Fibroblast of skin of back (primary cell): Measurements from ENCODE around the gene RFXAP.

ENCODE experiments used
- DNase-seq: peaks from one replicate; pipeline ENCODE4 v3.0.0-alpha.2; 2013

Gene RFXAP

GRCh38 chr13:36817996-36818803 is 822 bp upstream of the RFXAP start:
- no peak for DNase-seq

GRCh38 chr13:36819739-36820090 is 693 bp downstream of the RFXAP start:
- peak; percentile 31 for DNase-seq

GRCh38 chr13:36820222-36820621 is 1.2 kb downstream of the RFXAP start:
- DNase-seq: no peak

- DNase-seq: no peak
Measured at GRCh38 chr13:36822785-36823184, 3.8 kb downstream of the RFXAP start.

GRCh38 chr13:36829753-36830152 is 10.7 kb downstream of the RFXAP start:
- no peak for DNase-seq

- DNase-seq: no peak
Measured at GRCh38 chr13:36831291-36831690, 12.3 kb downstream of the RFXAP start.

- DNase-seq: peak; percentile 25
Measured at GRCh38 chr13:36834299-36834698, 15.3 kb downstream of the RFXAP start.

- DNase-seq: no peak
Measured at GRCh38 chr13:36837354-36838092, 18.5 kb downstream of the RFXAP start.

GRCh38 chr13:36839281-36839680 is 20.3 kb downstream of the RFXAP start:
- no peak for DNase-seq

GRCh38 chr13:36839981-36840380 is 21.0 kb downstream of the RFXAP start:
- DNase-seq: no peak

GRCh38 chr13:36840718-36841250 is 21.8 kb downstream of the RFXAP start:
- no peak for DNase-seq

- DNase-seq: no peak
Measured at GRCh38 chr13:36841391-36841790, 22.4 kb downstream of the RFXAP start.

- no peak for DNase-seq
Measured at GRCh38 chr13:36847606-36848005, 28.6 kb downstream of the RFXAP start.

GRCh38 chr13:36848199-36848982 is 29.4 kb downstream of the RFXAP start:
- no peak for DNase-seq

- no peak for DNase-seq
Measured at GRCh38 chr13:36850790-36851438, 31.9 kb downstream of the RFXAP start.

- no peak for DNase-seq
Measured at GRCh38 chr13:36857253-36857652, 38.2 kb downstream of the RFXAP start.

GRCh38 chr13:36858290-36858689 is 39.3 kb downstream of the RFXAP start:
- peak; percentile 54 for DNase-seq

- DNase-seq: no peak
Measured at GRCh38 chr13:36859259-36859658, 40.2 kb downstream of the RFXAP start.

- DNase-seq: no peak
Measured at GRCh38 chr13:36862002-36862685, 43.1 kb downstream of the RFXAP start.

- no peak for DNase-seq
Measured at GRCh38 chr13:36862722-36863121, 43.7 kb downstream of the RFXAP start.

- DNase-seq: no peak
Measured at GRCh38 chr13:36865265-36865664, 46.2 kb downstream of the RFXAP start.

- DNase-seq: no peak
Measured at GRCh38 chr13:36866232-36866631, 47.2 kb downstream of the RFXAP start.
